Osteocyte (in vitro differentiated cells): ENCODE measurements around the gene AFF1. TPM values are rescaled to one million over a fixed set of nuclear protein-coding genes. Genes with fewer than 3 reads are reported as not detected.

ENCODE experiments used
- DNase-seq: peaks from one replicate; pipeline ENCODE4 v3.0.0; 2021; ENCODE audit warnings: mixed read lengths; ENCODE audit not compliant: unreplicated experiment; ENCODE audit errors: extremely low spot score
- H3K27ac Mint-ChIP-seq: one replicate; pipeline ENCODE4 v1.8.0; 2021; ENCODE audit warnings: mild to moderate bottlenecking, mixed read lengths; ENCODE audit not compliant: unreplicated experiment
- H3K27me3 Mint-ChIP-seq: one replicate; pipeline ENCODE4 v1.8.0; 2021; ENCODE audit warnings: mixed read lengths; ENCODE audit not compliant: unreplicated experiment
- H3K36me3 Mint-ChIP-seq: one replicate; pipeline ENCODE4 v1.8.0; 2021; ENCODE audit warnings: mixed read lengths; ENCODE audit not compliant: unreplicated experiment
- H3K4me1 Mint-ChIP-seq: one replicate; pipeline ENCODE4 v1.8.0; 2021; ENCODE audit warnings: mixed read lengths; ENCODE audit not compliant: unreplicated experiment
- H3K4me3 Mint-ChIP-seq: one replicate; pipeline ENCODE4 v1.8.0; 2021; ENCODE audit warnings: mild to moderate bottlenecking, moderate library complexity, mixed read lengths; ENCODE audit not compliant: unreplicated experiment
- H3K9me3 Mint-ChIP-seq: one replicate; pipeline ENCODE4 v1.8.0; 2021; ENCODE audit warnings: mixed read lengths; ENCODE audit not compliant: unreplicated experiment
- CTCF ChIP-seq: fragments of 200-600 bp; sonication (generic); IDR thresholded peaks from 2 replicates; pipeline ENCODE4 v1.5.0; 2021; ENCODE audit warnings: antibody characterized with exemption, mild to moderate bottlenecking, moderate library complexity
- total RNA-seq: library from RNA; stranded (reverse); gene quantifications from 2 replicates; pipeline ENCODE4 v1.2.1, GENCODE V29; 2021

AFF1 gene
- total RNA-seq, 1 donor from 2014 or later = 39.3 TPM

- Mint-ChIP-seq H3K4me1 (peaks cover 39% of the 10 kb centered on the region), H3K4me3 (no peak overlapping the region), H3K36me3 (peaks cover 2% of the 10 kb centered on the region), H3K27me3 (no peaks in the 10 kb centered on the region), H3K27ac (no peak overlapping the region), H3K9me3 (no peaks in the 10 kb centered on the region)
- no peak for TF ChIP-seq CTCF
- DNase-seq = no peak
Observed at GRCh38 chr4:87025023-87025613, 90.3 kb downstream of the AFF1 start.

GRCh38 chr4:87025614-87026041, 90.8 kb downstream of the AFF1 start:
- Mint-ChIP-seq H3K36me3 (peaks cover 2% of the 10 kb centered on the region), H3K9me3 (no peaks in the 10 kb centered on the region), H3K4me1 (peaks cover 37% of the 10 kb centered on the region), H3K27me3 (no peaks in the 10 kb centered on the region), H3K27ac (no peak overlapping the region), H3K4me3 (no peak overlapping the region)
- TF ChIP-seq CTCF = no peak
- no peak for DNase-seq

- Mint-ChIP-seq H3K36me3 (peaks cover 2% of the 10 kb centered on the region), H3K9me3 (no peaks in the 10 kb centered on the region), H3K27me3 (no peaks in the 10 kb centered on the region), H3K4me3 (no peak overlapping the region), H3K27ac (no peak overlapping the region), H3K4me1 (peaks cover 35% of the 10 kb centered on the region)
- DNase-seq = no peak
- no peak for TF ChIP-seq CTCF
Observed at GRCh38 chr4:87026800-87027495, 92.1 kb downstream of the AFF1 start.

GRCh38 chr4:87029356-87029755, 94.5 kb downstream of the AFF1 start:
- Mint-ChIP-seq H3K27me3 (no peaks in the 10 kb centered on the region), H3K4me3 (no peak overlapping the region), H3K4me1 (peaks cover 23% of the 10 kb centered on the region), H3K36me3 (peaks cover 2% of the 10 kb centered on the region), H3K9me3 (no peaks in the 10 kb centered on the region), H3K27ac (peak overlapping the region; percentile 49)
- no peak for DNase-seq
- TF ChIP-seq CTCF = no peak

- Mint-ChIP-seq H3K36me3 (peaks cover 2% of the 10 kb centered on the region), H3K27ac (no peak overlapping the region), H3K4me1 (peaks cover 17% of the 10 kb centered on the region), H3K9me3 (no peaks in the 10 kb centered on the region), H3K27me3 (no peaks in the 10 kb centered on the region), H3K4me3 (no peak overlapping the region)
- no peak for DNase-seq
- no peak for TF ChIP-seq CTCF
Observed at GRCh38 chr4:87030124-87030523, 95.3 kb downstream of the AFF1 start.
